Astrocyte (in vitro differentiated cells and primary cell): ENCODE results near the gene TUBA1A. TPM values are rescaled to one million over a fixed set of nuclear protein-coding genes. Genes with fewer than 3 reads are reported as not detected.
A peak's percentile ranks its signal among the peaks of the same experiment; 100 is the strongest.
"Not testable (repeated sequence)": the region's sequence is repeated elsewhere in the genome, so short reads cannot be mapped to it uniquely, and the experiment has no call there.

Source experiments
- DNase-seq: peaks from one replicate; pipeline ENCODE4 v3.0.0-alpha.2; 2010; ENCODE audit warnings: low read depth
- FAIRE-seq: peaks from 2 replicates; lab custom pipeline; 2011; peaks lifted over from hg19 to GRCh38; lab: Jason Lieb, UNC
- H2AFZ ChIP-seq: 2 replicates; pipeline ENCODE4 v1.6.0; 2012; ENCODE audit warnings: low read depth, low read length, inconsistent platforms
- H3K27ac ChIP-seq: 2 replicates; pipeline ENCODE4 v1.5.1; 2011; ENCODE audit warnings: low read depth, low read length, inconsistent platforms
- H3K27me3 ChIP-seq: 2 replicates; pipeline ENCODE4 v1.6.0; 2011; ENCODE audit warnings: low read length, inconsistent platforms; ENCODE audit not compliant: insufficient read depth
- H3K36me3 ChIP-seq: 2 replicates; pipeline ENCODE4 v1.5.1; 2011; ENCODE audit warnings: low read length, inconsistent platforms; ENCODE audit not compliant: insufficient read depth
- H3K4me1 ChIP-seq: 2 replicates; pipeline ENCODE4 v1.5.1; 2011; ENCODE audit warnings: low read length, inconsistent platforms; ENCODE audit not compliant: insufficient read depth
- H3K4me2 ChIP-seq: 2 replicates; pipeline ENCODE4 v1.6.0; 2012; ENCODE audit warnings: low read length, inconsistent platforms
- H3K4me3 ChIP-seq: 2 replicates; pipeline ENCODE4 v1.5.1; 2011; ENCODE audit warnings: low read depth, mild to moderate bottlenecking, low read length, inconsistent platforms; ENCODE audit not compliant: insufficient read depth
- H3K79me2 ChIP-seq: 2 replicates; pipeline ENCODE4 v1.6.0; 2012; ENCODE audit warnings: mild to moderate bottlenecking, low read length, inconsistent platforms; ENCODE audit not compliant: insufficient read depth
- H3K9ac ChIP-seq: 2 replicates; pipeline ENCODE4 v1.6.0; 2012; ENCODE audit warnings: mild to moderate bottlenecking, low read length, inconsistent platforms
- H3K9me3 ChIP-seq: 2 replicates; pipeline ENCODE4 v1.5.1; 2012; ENCODE audit warnings: low read depth, mild to moderate bottlenecking, low read length, inconsistent platforms; ENCODE audit not compliant: insufficient read depth
- H4K20me1 ChIP-seq: 2 replicates; pipeline ENCODE4 v1.6.0; 2012; ENCODE audit warnings: low read length, inconsistent platforms; ENCODE audit not compliant: insufficient read depth
- H3K27ac Mint-ChIP-seq: one replicate; pipeline ENCODE4 v1.8.0; 2021; ENCODE audit warnings: mild to moderate bottlenecking, mixed read lengths; ENCODE audit not compliant: unreplicated experiment
- H3K27me3 Mint-ChIP-seq: one replicate; pipeline ENCODE4 v1.8.0; 2021; ENCODE audit warnings: low read depth, mixed read lengths; ENCODE audit not compliant: unreplicated experiment
- H3K36me3 Mint-ChIP-seq: one replicate; pipeline ENCODE4 v1.8.0; 2021; ENCODE audit warnings: low read depth, mixed read lengths; ENCODE audit not compliant: unreplicated experiment
- H3K4me1 Mint-ChIP-seq: one replicate; pipeline ENCODE4 v1.8.0; 2021; ENCODE audit warnings: low read depth, mixed read lengths; ENCODE audit not compliant: unreplicated experiment
- H3K4me3 Mint-ChIP-seq: one replicate; pipeline ENCODE4 v1.8.0; 2021; ENCODE audit warnings: mild to moderate bottlenecking, moderate library complexity, mixed read lengths; ENCODE audit not compliant: unreplicated experiment
- H3K9me3 Mint-ChIP-seq: one replicate; pipeline ENCODE4 v1.8.0; 2021; ENCODE audit warnings: mild to moderate bottlenecking, mixed read lengths; ENCODE audit not compliant: unreplicated experiment
- EZH2 ChIP-seq: IDR thresholded peaks from 2 replicates; pipeline ENCODE4 v1.6.1; 2012; ENCODE audit warnings: mild to moderate bottlenecking, low read length, inconsistent platforms; ENCODE audit not compliant: insufficient read depth
- total RNA-seq: library from RNA; stranded (reverse); gene quantifications from 2 replicates; pipeline ENCODE4 v1.2.1, GENCODE V29; 2021
- TF ChIP-seq, protein P1 (sequence below): IDR thresholded peaks from 2 replicates; pipeline ENCODE4 v1.5.1; 2011; ENCODE audit warnings: low read depth, mild to moderate bottlenecking, inconsistent platforms, low read length, moderate library complexity; ENCODE audit not compliant: insufficient read depth

The TUBA1A gene
- total RNA-seq, 1 donor from 2014 or later = 932 TPM

DNA sequence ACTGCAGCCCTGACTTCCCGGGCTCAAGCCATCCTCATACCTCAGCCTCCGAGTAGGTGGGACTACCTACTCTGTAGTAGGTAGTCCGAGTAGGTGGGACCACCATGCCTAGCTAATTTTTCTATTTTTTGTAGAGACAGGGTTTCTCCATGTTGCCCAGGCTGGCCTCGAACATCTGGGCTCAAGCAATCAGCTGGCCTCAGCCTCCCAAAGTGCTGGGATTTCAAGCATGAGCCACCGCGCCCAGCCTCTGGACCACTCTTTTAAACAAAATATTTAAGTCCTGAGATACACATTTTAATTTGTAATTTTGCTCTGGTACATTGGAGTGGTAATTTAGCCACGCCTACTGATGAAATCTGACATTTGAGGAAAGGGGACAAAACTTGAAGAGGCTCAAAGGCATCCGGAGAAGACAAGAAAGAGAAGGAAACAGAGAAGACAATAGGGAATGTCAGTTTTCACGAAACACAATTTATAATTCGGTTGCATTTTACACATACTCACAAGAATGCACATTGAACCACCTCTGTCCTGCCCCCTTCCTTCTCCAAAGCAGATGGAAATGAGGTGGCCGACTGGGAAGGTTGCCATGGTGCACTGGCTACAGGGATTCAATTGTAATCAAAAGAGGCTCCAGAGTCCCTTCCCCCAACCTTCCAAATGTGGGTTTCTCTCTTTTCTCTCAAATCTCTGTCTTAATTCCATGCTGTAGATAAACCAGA lies 9.7 kb upstream of the TUBA1A start:
- DNase-seq = peak; percentile 95
- Histone ChIP-seq H3K9me3 (no peaks in the 10 kb centered on the region), H4K20me1 (no peaks in the 10 kb centered on the region), H3K4me3 (peak overlapping the region; percentile 44), H3K27ac (peak overlapping the region; percentile 80), H3K27me3 (no peaks in the 10 kb centered on the region), H3K4me2 (peak overlapping the region; percentile 81), H3K36me3 (no peaks in the 10 kb centered on the region), H3K4me1 (peaks cover 32% of the 10 kb centered on the region), H3K9ac (peak overlapping the region; percentile 55), H3K79me2 (no peaks in the 10 kb centered on the region), H2AFZ (peak overlapping the region; percentile 28)
- Mint-ChIP-seq H3K9me3 (no peaks in the 10 kb centered on the region), H3K27me3 (no peaks in the 10 kb centered on the region), H3K4me3 (no peak overlapping the region), H3K4me1 (peaks cover 21% of the 10 kb centered on the region), H3K36me3 (no peaks in the 10 kb centered on the region), H3K27ac (peak overlapping the region; percentile 27)
- no peak for FAIRE-seq
- TF ChIP-seq EZH2 = no peak
- TF ChIP-seq, protein P1, sequence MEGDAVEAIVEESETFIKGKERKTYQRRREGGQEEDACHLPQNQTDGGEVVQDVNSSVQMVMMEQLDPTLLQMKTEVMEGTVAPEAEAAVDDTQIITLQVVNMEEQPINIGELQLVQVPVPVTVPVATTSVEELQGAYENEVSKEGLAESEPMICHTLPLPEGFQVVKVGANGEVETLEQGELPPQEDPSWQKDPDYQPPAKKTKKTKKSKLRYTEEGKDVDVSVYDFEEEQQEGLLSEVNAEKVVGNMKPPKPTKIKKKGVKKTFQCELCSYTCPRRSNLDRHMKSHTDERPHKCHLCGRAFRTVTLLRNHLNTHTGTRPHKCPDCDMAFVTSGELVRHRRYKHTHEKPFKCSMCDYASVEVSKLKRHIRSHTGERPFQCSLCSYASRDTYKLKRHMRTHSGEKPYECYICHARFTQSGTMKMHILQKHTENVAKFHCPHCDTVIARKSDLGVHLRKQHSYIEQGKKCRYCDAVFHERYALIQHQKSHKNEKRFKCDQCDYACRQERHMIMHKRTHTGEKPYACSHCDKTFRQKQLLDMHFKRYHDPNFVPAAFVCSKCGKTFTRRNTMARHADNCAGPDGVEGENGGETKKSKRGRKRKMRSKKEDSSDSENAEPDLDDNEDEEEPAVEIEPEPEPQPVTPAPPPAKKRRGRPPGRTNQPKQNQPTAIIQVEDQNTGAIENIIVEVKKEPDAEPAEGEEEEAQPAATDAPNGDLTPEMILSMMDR = no peak

- Mint-ChIP-seq H3K4me3 (peak overlapping the region; percentile 13), H3K9me3 (no peaks in the 10 kb centered on the region), H3K4me1 (peaks cover 21% of the 10 kb centered on the region), H3K27me3 (peaks cover 3% of the 10 kb centered on the region), H3K36me3 (no peaks in the 10 kb centered on the region), H3K27ac (no peak overlapping the region)
- no peak overlapping the region for H3K9ac ChIP-seq
- no peaks in the 10 kb centered on the region for H3K79me2 ChIP-seq
- H3K4me2 ChIP-seq = no peak overlapping the region
- no peak for TF ChIP-seq EZH2
- TF ChIP-seq, protein P1 = no peak
- no peak for FAIRE-seq
- peaks cover 32% of the 10 kb centered on the region for H3K4me1 ChIP-seq
- no peak for DNase-seq
- H2AFZ ChIP-seq = no peak overlapping the region
- H3K9me3 ChIP-seq = no peaks in the 10 kb centered on the region
- H4K20me1 ChIP-seq = no peaks in the 10 kb centered on the region
- H3K36me3 ChIP-seq = no peaks in the 10 kb centered on the region
- H3K27ac ChIP-seq = no peak overlapping the region
- no peak overlapping the region for H3K4me3 ChIP-seq
- H3K27me3 ChIP-seq = no peaks in the 10 kb centered on the region
Measured at GRCh38 chr12:49197256-49197655, 8.4 kb upstream of the TUBA1A start.

- no peak overlapping the region for H3K27ac ChIP-seq
- H3K27me3 ChIP-seq = no peaks in the 10 kb centered on the region
- DNase-seq (no peak), FAIRE-seq (no peak)
- H3K4me2 ChIP-seq = no peak overlapping the region
- Mint-ChIP-seq H3K9me3 (peaks cover 2% of the 10 kb centered on the region), H3K27me3 (peaks cover 3% of the 10 kb centered on the region), H3K4me1 (peaks cover 9% of the 10 kb centered on the region), H3K4me3 (no peak overlapping the region), H3K36me3 (no peaks in the 10 kb centered on the region), H3K27ac (no peak overlapping the region)
- no peaks in the 10 kb centered on the region for H3K36me3 ChIP-seq
- no peaks in the 10 kb centered on the region for H3K79me2 ChIP-seq
- peaks cover 17% of the 10 kb centered on the region for H3K4me1 ChIP-seq
- no peaks in the 10 kb centered on the region for H3K9me3 ChIP-seq
- TF ChIP-seq EZH2 = no peak
- TF ChIP-seq, protein P1 = no peak
- no peak overlapping the region for H3K9ac ChIP-seq
- no peaks in the 10 kb centered on the region for H4K20me1 ChIP-seq
- no peak overlapping the region for H3K4me3 ChIP-seq
- no peak overlapping the region for H2AFZ ChIP-seq
Measured at GRCh38 chr12:49195736-49196135, 6.9 kb upstream of the TUBA1A start.

DNA sequence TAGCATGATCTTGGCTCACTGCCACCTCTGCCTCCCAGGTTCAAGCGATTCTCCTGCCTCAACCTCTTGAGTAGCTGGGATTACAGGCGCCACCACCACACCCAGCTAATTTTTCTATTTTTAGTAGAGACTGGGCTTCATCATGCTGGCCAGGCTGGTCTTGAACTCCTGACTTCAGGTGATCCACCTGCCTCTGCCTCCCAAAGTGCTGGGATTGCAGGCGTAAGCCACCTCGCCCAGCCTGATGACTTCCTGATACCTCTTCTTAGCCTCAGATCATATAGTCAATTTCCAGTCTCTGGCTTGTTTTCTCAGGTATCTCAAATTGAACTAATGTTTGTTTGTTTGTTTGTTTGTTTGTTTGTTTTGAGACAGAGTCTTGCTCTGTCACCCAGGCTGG lies 4.9 kb upstream of the TUBA1A start:
- H3K9me3 Mint-ChIP-seq, H3K4me2 ChIP-seq, H3K27me3 Mint-ChIP-seq, H3K27me3 ChIP-seq, H3K36me3 ChIP-seq, H3K27ac Mint-ChIP-seq, H2AFZ ChIP-seq, H3K9me3 ChIP-seq, DNase-seq, H3K4me1 Mint-ChIP-seq, FAIRE-seq, H3K4me3 ChIP-seq, H3K4me3 Mint-ChIP-seq, H3K36me3 Mint-ChIP-seq, H3K9ac ChIP-seq, H3K27ac ChIP-seq, H4K20me1 ChIP-seq: not testable (repeated sequence)
- H3K79me2 ChIP-seq = peaks cover 12% of the 10 kb centered on the region
- H3K4me1 ChIP-seq = peaks cover 19% of the 10 kb centered on the region
